HG02973 (cell line): Measurements from ENCODE around the gene ENOX1.
"Not testable (repeated sequence)": the region's sequence is repeated elsewhere in the genome, so short reads cannot be mapped to it uniquely, and the experiment has no call there.

Experiments
- ATAC-seq: cut with Tn5 transposase; IDR thresholded peaks from one replicate; pipeline ENCODE4 v1.9.1; 2021; ENCODE audit warnings: moderate library complexity; ENCODE audit not compliant: unreplicated experiment

ENOX1 gene

DNA sequence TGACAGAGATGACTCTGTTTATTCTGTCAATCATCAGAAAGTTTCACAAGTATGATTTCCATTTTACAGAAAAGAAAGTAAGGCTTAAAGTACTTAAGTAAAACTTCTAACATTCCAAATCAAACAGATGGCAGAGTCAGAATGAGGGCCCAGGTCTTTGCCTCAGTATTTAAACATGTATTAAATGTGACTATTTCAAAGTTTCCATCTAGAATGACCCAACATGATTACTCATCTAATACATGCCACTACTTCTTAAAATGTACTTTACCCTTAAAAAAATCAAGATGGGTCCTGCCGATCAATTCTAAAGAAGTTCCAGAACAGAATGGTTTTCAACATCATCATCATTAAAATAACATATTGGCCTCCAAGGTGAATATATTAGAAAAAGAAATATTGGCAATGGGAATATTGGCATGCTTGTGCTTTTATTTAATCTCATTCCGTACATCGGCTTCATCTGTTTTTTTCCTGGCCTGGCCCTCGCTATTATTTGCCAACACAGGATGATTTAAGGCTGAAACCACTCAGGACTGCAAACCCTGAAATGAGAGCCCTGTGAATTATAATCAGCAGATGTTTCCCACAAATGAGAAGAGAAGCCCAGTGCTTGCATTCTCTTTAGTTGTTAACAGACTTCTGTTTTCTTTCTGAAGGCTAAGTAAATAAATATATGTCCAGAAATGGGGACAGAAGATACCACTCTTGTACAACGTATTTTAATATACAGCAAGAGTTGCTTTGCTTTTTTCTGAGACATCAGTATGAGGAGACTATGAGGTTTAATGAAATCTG is 423.4 kb downstream of the ENOX1 start:
- ATAC-seq = no peak

DNA sequence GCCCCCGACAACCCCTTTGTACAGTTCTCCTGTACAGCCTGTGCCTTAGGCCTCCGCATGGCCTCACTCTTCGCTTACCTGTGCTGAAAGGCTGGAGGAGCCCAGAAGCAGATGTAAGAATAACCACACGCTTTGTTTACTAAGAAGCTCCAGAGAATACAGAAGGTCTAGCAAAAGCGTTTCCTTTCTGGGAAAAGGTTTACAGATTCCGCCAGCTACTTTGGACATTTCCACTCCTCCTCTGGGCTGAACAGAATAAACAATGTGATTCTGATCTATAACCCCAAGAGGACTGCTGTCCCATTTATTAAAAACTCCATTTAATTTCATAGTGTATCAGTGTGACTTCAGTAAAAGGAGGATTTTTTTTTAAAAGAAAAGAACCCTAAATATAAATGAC is 424.2 kb downstream of the ENOX1 start:
- no peak for ATAC-seq

DNA sequence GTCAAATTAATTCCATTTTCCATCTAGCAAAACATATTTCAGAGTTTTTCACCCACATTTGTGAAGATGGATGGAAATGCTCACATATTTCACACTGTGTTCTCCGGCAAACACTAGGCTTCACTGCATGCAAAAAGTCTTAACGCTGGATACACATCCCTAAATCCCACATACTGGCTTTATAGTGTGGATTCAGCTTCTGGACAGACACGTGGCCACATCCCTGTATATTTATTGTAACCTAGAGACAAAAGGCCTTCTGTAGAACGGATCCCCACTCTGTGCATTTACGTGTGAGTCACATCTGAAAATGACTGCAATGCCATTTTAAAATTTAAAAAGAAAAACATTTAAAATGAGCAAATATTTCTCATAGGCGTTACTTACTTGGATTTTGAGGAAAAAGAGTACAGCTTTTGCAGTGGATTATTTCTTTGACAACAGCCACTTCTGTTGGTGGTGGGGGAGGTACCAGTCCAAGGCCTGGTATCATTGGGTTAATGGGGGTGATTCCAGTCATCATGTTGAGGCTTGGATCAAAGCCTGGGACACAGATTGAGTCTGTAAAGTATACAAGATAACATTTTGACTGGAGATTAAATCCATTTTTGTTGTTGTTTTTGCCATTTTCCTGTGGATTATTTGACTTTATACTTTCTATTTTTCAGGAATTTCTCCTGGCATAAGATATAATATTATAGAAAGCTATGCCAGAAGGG is 425.7 kb downstream of the ENOX1 start:
- no peak for ATAC-seq

DNA sequence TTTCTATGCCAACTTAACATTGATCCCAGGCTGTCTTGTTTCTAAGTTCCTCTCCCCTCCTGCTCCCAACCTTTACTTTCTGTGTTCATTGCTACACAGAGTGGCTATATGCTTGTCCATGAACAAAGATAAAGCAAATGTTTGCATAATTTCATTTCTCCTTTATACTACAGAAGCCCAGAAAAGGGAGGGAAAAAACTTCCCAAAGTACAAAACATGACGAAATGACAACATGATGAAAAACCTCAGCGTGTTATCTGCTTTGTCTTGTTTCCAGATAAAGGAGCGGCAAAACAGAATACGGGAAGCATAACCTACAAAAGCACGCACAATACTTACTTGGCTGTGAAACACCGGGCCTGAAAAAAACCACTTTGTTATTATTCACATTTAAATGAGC is 426.6 kb downstream of the ENOX1 start:
- ATAC-seq = no peak

DNA sequence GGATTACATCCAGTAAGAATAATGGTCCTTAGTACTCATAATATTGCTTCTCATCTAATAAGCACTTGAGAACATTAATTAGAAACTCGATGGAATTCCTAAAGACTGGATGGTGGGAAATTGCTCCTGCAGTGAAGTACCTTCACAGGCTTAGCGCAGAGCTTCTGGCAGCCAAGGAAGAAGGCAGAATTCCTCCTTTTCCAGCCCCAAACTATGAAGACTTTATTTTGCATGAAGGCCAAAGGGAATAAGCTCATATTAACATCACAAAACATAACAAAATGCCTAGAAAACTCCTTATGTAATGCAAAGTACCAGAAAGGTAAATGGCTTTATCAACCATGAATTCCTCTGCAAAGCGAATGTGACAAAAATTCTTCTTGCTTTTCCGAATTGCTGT is 427.2 kb downstream of the ENOX1 start:
- ATAC-seq = no peak

DNA sequence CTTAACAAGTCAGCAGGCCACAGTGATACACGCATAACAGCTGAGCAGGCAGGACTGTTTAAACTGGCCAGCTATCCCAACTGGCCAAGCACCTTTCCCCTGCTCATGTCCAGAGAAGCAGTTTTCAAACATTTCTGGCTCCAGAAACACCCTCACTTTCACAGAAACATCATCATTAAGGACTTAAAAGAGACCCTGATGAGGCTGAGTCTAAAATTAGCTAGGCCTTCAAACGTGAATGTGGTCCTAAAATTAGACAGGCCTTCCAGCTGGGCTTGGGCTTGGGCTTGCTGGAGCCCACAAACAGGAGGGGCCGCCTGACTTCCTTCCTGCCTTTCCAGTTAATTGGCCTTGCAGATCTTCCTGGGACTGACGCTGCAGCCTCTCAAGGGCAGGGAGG is 429.2 kb downstream of the ENOX1 start:
- no peak for ATAC-seq

DNA sequence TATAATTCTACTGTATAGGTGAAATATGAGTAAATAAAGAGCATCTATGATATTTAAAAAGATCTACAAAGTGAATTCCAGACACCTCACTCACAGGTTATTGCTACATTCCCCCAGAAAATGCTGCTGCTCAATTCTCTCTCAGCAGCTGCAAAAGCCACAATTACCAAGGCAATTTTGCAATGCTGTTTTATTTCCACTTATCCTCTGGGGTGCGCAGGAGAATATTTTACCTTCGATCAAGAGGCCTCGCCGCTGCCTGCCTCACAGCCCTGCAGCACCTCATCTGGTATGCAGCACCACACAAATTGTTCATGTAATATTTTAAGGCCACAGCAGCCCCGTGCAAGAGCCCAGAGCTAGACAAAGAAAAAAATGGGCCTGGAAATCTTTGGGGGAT is 430.2 kb downstream of the ENOX1 start:
- ATAC-seq = no peak

DNA sequence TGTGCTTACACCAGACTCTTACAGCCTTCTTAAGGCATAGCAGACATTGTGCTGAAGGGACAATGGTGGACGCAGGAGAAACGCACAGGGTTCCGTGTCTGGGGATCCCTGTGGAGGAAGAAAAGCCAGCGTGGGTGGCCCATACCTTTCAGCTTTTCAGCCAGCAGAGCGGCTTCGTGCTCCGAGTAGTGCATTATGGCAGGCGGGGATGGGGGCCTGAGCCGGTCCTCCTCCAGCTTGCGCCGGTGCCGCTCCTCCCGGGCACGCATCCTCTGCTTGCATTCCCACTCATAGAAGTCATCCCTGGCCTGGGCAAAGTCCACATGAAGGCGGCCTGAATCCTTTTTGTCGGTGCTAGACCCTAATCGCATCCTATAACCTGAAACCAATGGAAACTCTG is 431.0 kb downstream of the ENOX1 start:
- no peak for ATAC-seq

DNA sequence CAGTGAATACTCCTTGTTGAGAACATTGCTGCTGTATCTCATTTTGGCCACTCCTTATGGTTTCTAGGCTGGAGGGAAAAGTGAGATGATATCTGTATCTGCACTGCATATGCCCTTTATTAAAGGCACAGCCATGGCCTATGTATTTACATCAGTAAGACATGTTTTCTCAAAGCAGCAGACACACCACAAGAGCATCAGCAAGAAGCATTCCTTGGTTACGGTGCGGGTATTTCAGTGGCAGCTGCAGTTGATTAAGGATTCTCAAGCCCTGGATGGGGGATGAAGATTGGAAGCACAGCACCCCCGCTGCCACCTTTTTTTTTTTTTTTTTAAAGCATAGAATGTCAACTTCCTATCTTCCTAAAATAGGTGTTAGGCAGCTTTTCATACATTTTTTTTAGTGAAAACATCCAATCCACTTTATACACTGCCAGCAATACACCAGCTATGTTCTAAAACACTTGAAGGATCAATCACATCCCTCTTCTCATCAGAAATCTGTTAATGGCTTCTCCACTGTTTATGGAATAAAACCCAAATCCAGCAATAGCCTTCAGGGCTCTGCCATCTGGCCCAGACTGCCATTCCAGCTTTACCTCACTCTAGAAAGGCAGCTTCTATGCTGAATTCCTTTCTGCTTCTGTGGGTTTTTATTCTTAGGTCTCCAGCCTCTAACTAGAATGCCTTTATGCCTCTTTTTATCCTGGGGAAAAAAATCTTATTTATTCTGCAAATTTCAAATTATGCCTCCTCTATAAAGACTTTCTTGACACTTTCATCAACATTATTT is 432.4 kb downstream of the ENOX1 start:
- ATAC-seq = no peak

DNA sequence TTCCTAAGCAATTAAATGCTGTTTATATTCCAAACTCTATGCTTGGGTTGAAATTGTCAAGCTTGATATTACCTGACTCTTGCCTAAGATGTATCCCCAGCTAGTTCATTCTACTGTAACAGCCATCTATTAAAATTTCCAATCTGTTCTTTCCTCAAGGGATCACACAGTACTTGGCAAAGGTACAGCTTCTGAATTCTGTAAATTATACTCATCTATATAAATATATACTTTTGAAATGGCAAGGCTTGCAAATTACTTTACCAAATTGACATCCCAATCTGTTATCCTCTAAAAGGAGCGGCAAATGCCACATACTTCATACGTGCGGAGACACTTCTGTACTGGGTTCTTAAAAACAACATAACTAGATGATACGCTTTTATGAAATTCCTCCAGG is 433.1 kb downstream of the ENOX1 start:
- ATAC-seq = no peak

DNA sequence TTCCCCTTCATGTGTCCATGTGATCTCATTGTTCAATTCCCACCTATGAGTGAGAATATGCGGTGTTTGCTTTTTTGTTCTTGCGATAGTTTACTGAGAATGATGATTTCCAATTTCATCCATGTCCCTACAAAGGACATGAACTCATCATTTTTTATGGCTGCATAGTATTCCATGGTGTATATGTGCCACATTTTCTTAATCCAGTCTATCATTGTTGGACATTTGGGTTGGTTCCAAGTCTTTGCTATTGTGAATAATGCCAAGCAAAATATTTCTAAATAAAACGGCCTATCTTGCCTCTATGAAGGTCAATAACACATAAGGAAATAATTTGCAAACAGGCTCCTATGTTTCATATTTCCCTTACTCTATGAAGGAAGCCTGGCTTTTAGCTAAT is 435.2 kb downstream of the ENOX1 start:
- not testable (repeated sequence) for ATAC-seq

DNA sequence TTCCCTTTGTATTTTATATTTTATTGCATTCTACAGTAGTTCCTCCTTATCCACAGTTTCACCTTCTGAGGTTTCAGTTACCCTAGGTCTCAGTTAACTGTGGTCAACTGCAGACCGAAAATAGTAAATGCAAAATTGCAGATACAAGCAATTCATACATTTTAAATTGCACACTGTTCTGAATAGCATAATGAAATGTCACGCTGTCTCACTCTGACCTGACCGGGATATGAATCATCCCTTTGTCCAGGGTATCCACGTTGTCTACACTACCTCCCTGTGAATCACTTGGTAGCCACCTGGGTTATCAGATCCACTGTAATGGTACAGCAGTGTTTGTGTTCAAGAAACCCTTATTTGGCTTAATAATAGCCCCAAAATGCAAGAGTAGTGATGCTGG is 438.4 kb downstream of the ENOX1 start:
- ATAC-seq = no peak

DNA sequence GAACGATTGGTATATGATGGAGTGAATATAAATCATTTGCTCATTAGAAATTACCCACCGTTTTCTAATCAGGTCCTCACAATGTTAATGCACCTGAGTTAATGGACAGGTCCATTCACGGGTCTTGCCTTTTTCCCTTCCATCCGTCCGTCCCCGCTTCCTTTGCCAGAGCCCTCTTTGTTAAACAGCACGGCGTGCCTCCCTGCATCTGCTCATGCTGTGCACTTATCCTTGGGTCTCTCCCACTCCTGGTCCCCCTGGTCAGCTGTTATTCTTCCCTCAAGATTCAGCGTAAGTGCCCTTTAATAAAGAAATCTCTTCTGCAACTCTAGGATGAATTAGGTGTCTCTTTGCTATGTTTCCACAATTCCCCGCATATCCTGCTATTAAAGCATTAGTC is 438.9 kb downstream of the ENOX1 start:
- ATAC-seq = no peak

DNA sequence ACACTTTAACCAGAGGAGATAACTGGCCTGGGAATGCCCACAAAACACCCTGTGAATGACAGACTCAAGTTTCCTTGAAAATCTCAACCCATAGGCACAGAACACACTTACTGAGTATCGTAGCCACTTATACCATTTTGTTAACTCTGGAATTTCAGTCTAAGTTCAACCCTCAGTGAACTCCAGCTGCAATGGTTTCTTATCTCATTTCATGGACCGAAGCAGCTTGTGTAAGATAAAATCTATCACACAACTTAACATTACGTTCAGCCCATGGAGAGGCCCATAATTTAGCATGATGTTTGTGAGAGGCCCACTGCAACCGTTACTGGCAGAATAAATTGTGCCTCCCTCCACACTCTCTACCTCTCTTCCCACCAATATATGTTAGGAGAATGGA is 440.3 kb downstream of the ENOX1 start:
- no peak for ATAC-seq

DNA sequence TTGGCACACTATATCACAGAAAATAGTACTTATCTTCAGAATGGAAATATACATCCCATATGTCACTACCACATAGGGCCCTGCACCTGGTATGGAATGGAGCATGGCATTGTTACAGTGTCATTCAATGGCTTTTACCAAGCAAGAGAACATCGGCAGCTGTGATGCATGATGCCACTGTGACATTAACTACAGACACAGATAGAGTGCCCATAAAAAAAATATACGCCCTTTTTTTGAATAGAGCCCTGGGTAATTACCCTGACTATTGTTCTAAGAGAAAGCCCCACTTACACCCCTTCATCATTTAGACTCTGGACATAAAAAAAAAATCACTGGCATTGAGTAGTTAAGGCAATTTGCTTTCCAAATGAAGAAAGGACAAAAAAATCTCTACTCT is 443.1 kb downstream of the ENOX1 start:
- ATAC-seq = no peak

DNA sequence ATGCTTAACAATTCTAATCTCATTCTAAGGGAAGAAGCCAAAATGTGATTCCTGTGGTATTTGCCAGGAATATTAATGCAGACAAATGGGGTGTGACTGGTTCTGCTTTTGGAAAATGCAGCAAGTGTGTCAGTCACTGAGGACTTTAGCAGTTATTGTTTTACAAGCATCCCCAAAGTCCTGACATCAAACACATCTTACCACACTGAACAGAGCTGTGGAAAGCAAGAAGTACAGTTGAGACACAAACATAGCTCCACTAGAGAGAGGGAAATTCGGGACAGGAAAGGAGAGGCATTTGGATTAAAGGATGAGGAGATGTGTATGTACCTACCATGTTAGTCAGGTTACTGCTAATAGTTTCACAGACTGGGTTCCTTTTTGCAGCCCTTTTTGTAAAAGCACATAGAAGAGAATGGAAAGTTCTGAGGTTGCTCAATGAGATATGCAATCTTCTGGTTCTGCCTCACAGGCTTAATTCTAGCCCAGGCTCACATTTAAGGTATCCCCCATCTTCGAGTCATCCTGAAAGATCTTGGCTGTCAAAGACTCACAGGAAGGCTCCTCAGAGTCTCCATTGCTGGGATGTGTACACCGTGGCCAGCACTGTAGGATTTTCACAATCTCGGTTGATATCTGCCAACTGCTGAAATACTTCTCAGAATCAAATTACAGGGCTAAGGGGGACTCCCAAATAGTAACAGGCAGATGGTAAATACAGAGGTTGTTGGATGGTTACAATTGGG is 446.8 kb downstream of the ENOX1 start:
- no peak for ATAC-seq

DNA sequence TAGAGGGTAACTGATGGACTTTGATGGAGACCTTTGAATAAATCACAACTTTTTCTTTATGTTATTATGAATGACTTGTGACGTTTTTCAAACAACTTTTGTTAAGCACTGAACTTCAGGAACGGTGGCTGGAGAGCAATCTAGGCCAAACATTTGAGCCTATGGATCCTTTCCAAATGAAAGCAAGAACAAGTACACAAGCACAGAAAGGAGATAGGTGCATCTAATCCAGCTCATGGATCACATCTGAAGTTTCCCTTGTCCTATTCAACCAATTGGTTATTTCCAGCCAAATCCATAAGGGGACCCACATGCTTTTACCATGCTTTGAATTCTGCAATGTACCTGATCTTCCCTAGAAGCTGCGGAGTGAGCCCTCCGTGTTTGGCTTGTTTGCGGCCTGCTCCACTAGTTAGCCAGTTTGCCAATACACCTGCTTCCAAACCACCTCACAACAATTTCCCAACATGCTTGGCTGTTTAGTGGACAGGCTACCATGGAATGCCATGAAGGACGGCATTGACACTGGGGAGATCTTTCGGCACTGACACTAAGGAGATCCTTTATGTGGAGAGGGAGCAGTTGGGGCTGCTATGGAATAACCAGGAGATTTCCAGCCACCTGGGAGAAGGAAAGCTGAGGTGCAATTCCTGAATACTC is 447.5 kb downstream of the ENOX1 start:
- no peak for ATAC-seq

DNA sequence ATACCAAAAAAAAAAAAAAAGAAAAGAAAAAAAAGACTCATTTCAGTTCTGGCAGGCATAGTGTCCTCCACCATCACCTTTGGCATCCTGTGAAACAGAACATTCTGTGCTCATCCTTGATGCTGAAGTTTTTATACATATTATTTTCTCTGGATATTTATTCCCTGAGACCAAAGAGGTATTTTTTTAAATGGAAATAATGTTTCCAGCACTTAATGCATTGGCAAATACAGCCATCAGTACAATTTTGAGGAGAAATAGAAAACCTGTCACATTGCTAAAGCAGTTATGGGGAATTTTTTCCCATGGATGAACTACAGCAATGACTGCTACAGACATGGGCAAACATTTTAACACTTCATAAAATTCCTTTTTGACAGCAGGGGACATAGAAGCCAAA is 451.0 kb downstream of the ENOX1 start:
- ATAC-seq = no peak

DNA sequence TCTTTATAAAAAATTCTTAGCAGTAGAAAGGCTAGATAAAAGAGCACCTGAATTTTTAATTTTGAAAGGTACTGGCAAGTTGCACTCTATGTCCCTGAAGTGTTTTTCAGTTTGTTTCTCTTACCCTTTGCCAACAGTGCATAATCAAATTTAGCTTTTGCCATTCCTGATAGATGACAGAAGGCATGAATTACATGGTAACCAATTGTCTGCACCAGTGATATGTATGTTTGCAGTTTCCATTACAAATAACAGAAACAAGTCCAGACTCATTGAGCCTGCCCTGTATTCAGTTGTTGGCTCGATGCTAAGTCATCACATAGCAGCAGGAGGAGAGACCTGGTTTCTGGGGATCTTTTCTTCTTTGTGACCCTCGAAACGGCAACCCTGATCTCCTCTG is 453.6 kb downstream of the ENOX1 start:
- ATAC-seq = no peak

DNA sequence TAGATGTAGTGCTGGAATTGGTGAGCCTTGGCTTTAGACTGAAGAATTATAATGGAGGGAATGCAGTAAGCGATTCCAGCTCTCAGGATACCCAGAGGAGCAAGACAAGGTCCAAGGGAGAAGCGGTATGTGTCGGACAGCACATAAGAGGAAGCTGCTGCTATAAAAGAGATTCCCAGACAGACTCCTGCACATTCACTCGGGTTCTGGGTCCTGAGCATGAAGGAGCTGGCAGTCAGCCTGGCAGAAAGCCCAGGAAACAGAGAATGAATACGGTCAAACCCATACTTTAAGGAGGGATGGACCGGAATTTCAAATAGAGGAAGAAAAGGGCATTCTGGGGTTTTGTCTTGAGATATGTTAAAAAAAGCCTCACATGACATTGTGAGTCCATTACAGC is 455.1 kb downstream of the ENOX1 start:
- no peak for ATAC-seq

DNA sequence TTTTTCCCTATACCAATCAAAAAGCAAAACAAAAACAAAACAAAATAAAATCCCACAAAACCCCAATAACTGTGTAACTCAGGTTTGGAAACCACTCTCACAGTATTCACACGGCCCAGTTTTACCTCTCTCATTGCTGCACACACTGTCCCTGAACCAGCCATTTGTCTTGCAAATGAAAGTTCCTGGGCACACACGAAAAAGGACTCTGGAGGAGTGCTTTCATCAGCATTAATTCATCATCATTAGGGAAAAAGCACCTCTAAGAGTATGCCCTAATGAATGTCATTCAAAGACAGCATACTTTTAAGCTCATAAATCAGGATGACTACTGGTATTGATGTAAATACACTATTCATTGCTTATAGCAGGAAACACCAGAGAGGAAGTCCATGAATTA is 457.1 kb downstream of the ENOX1 start:
- ATAC-seq = no peak
